ENCODE measurements around the gene VHLL.

Gene VHLL

DNA sequence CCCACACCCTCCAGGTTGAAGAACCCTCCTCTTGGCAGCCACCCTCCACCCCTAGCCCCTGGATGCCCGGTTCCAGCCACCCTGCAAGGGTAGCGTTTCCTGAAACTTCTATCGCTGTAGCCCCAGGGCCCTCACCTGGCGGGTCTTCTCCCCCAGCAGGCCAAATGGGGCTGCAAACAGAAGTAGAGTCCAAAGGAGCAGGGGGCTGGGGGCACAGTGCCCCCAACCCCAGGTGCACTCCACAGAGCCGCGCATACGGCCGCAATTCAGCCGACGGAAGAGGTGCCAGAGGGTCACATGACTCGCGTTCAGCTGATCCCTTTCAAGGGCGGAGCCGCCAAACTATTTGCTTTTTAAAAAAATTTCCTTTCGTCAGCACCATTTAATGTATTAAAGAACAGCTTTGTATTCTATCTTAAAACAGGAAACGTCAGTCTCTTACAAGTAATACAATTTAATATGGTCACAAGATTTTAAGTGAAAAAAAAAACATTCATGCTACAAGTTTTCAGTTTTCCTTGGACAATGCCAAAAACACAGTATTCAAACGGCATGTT lies 3.6 kb downstream of the VHLL start, which contains the start of gene GLMP:
Gene GLMP, minus strand, starts transcription at position 289 of the 557 bp plus-strand sequence. Its CDS starts 34 bp downstream, at position 255.
- DNase-seq: peak; percentile 46
- H3K36me3 ChIP-seq: peaks cover 15% of the 10 kb centered on the region
- H3K27ac ChIP-seq: 0 out of 2 replicates have a peak within 1 kb of the TSS, but pooled peaks have one; percentile 1
- H3K27me3 ChIP-seq (ENCODE audit: insufficient read depth, low read depth, severe bottlenecking): no peaks in the 10 kb centered on the region
- H3K9me3 ChIP-seq (ENCODE audit: severe bottlenecking): no peaks in the 10 kb centered on the region
- TF ChIP-seq, protein P1, sequence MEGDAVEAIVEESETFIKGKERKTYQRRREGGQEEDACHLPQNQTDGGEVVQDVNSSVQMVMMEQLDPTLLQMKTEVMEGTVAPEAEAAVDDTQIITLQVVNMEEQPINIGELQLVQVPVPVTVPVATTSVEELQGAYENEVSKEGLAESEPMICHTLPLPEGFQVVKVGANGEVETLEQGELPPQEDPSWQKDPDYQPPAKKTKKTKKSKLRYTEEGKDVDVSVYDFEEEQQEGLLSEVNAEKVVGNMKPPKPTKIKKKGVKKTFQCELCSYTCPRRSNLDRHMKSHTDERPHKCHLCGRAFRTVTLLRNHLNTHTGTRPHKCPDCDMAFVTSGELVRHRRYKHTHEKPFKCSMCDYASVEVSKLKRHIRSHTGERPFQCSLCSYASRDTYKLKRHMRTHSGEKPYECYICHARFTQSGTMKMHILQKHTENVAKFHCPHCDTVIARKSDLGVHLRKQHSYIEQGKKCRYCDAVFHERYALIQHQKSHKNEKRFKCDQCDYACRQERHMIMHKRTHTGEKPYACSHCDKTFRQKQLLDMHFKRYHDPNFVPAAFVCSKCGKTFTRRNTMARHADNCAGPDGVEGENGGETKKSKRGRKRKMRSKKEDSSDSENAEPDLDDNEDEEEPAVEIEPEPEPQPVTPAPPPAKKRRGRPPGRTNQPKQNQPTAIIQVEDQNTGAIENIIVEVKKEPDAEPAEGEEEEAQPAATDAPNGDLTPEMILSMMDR (IDR thresholded peaks at IDR 0.05; ENCODE audit: low read depth, low read length): no peak
- H3K4me3 ChIP-seq (ENCODE audit: low read depth, low read length): peak within 1 kb of the TSS; percentile 43

GRCh38 chr1:156293895-156294294 lies 5.2 kb downstream of the VHLL start:
- no peaks in the 10 kb centered on the region for H3K9me3 ChIP-seq (ENCODE audit: severe bottlenecking)
- DNase-seq: no peak
- H3K4me3 ChIP-seq (ENCODE audit: low read depth, low read length): no peak overlapping the region
- H3K27me3 ChIP-seq (ENCODE audit: insufficient read depth, low read depth, severe bottlenecking): no peaks in the 10 kb centered on the region
- no peak overlapping the region for H3K27ac ChIP-seq
- peaks cover 24% of the 10 kb centered on the region for H3K36me3 ChIP-seq
- TF ChIP-seq, protein P1 (IDR thresholded peaks at IDR 0.05; ENCODE audit: low read depth, low read length): no peak

DNA sequence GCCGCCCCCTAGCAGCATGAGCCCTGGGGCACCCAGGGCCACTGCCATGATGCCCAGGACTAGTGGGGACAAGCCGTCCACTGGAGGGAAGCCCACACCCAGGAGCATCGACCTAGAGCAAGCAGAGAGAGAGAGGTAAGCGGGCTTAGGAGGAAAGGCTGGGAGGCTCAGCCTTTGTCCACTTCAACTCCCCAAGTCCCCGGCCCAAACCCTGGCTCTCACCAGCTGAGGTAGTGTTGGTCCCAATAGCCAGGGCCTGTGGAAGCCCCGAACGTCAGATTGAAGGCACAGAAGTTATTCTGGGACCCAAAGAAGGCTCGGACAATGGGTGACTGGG lies 6.0 kb downstream of the VHLL start:
- Histone ChIP-seq H3K27ac (no peak overlapping the region), H3K27me3 (ENCODE audit: insufficient read depth, low read depth, severe bottlenecking) (no peaks in the 10 kb centered on the region), H3K9me3 (ENCODE audit: severe bottlenecking) (no peaks in the 10 kb centered on the region), H3K4me3 (ENCODE audit: low read depth, low read length) (no peak overlapping the region), H3K36me3 (peaks cover 25% of the 10 kb centered on the region)
- DNase-seq: no peak
- TF ChIP-seq, protein P1 (IDR thresholded peaks at IDR 0.05; ENCODE audit: low read depth, low read length): no peak

DNA sequence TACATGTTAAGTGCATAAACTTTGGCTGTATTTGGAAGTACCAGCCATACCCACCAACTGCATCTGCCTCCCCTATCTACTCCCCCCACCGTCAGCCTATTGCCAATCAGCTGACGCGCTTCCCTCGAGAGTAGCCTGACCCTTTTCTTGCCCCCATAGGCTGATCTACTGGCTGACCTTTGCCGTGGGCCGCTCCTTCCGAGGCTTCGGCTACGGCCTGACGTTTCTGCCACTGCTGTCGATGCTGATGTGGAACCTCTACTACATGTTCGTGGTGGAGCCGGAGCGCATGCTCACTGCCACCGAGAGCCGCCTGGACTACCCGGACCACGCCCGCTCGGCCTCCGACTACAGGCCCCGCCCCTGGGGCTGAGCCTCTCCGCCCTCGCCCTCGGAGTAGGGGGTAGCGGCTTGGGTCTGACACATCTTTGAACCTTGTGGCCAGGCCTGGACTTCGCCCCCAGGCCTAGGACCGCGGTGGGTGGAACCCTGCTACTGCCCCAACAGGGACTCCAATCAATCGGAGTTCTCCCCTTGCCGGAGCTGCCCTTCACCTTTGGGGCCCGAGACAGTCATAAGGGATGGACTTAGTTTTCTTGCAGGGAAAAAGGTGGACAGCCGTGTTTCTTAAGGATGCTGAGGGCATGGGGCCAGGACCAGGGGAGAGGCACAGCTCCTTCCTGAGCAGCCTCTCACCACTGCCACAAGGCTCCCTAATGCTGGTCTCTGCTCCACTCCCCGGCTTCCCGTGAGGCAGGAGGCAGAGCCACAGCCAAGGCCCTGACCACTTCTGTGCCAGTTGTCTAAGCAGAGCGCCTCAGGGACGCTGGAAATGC lies 7.7 kb downstream of the VHLL start:
- peak overlapping the region; percentile 22; the same call in 1 of the 2 replicates for H3K27ac ChIP-seq
- TF ChIP-seq, protein P1 (IDR thresholded peaks at IDR 0.05; ENCODE audit: low read depth, low read length): no peak
- peak overlapping the region; percentile 45 for H3K4me3 ChIP-seq (ENCODE audit: low read depth, low read length)
- no peaks in the 10 kb centered on the region for H3K9me3 ChIP-seq (ENCODE audit: severe bottlenecking)
- peaks cover 27% of the 10 kb centered on the region for H3K36me3 ChIP-seq
- no peaks in the 10 kb centered on the region for H3K27me3 ChIP-seq (ENCODE audit: insufficient read depth, low read depth, severe bottlenecking)
- peak; percentile 92 for DNase-seq

DNA sequence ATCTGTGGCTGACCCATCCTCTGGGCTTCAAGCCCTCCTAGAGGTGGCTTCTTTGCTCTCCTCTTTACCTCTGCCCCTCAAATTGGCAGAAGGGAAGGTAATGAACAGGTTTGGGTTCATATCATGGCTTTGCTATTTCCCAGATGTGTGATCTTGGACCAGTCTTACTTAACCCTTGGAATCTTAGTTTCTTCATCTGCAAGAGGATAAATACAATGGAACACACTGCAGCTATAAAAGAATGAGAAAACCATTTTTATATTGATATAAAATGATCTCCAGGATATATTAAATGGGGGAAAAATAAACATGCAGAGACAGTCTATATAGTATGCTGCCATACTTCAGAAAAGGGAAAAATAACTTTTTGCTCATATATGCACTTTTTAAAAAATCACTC lies 9.2 kb downstream of the VHLL start:
- Histone ChIP-seq H3K9me3 (ENCODE audit: severe bottlenecking) (no peaks in the 10 kb centered on the region), H3K27ac (no peak overlapping the region), H3K36me3 (peaks cover 27% of the 10 kb centered on the region), H3K27me3 (ENCODE audit: insufficient read depth, low read depth, severe bottlenecking) (no peaks in the 10 kb centered on the region), H3K4me3 (ENCODE audit: low read depth, low read length) (no peak overlapping the region)
- TF ChIP-seq, protein P1 (IDR thresholded peaks at IDR 0.05; ENCODE audit: low read depth, low read length): no peak
- DNase-seq: no peak

All from WERI-Rb-1 (cell line).